WTC11 (cell line): ENCODE results near the gene PLP2. TPM values are rescaled to one million over a fixed set of nuclear protein-coding genes. Genes with fewer than 3 reads are reported as not detected.
A peak's percentile ranks its signal among the peaks of the same experiment; 100 is the strongest.

Experiments
- ATAC-seq: fragments of 200-7000 bp; cut with Tn5 transposase; 2 replicates; pipeline ENCODE4 v1.10.0; 2021; ENCODE audit warnings: mild to moderate bottlenecking, moderate library complexity
- CTCF ChIA-PET: fragments of 300-600 bp; sonication (Branson Sonifier 250); formaldehyde crosslinking; loops from one replicate; lab custom pipeline; 2021; ENCODE audit warnings: antibody characterized with exemption; lab: Charles Lee
- POLR2A ChIA-PET: fragments of 350-600 bp; sonication (Branson Sonifier 250); formaldehyde crosslinking; loops from one replicate; lab custom pipeline; 2021; ENCODE audit warnings: antibody characterized with exemption; lab: Charles Lee
- DNase-seq: peaks from one replicate; pipeline ENCODE4 v3.0.0; 2021; ENCODE audit warnings: low spot score
- H3K27ac Mint-ChIP-seq: 2 replicates; pipeline ENCODE4 v1.8.0; 2021; ENCODE audit warnings: mixed read lengths
- H3K27me3 Mint-ChIP-seq: 2 replicates; pipeline ENCODE4 v1.8.0; 2021; ENCODE audit warnings: low read depth, mild to moderate bottlenecking, moderate library complexity, mixed read lengths
- H3K36me3 Mint-ChIP-seq: 2 replicates; pipeline ENCODE4 v1.8.0; 2021; ENCODE audit warnings: mixed read lengths
- H3K4me1 Mint-ChIP-seq: 2 replicates; pipeline ENCODE4 v1.8.0; 2022; ENCODE audit warnings: mixed read lengths
- H3K4me3 Mint-ChIP-seq: 2 replicates; pipeline ENCODE4 v1.8.0; 2021; ENCODE audit warnings: mild to moderate bottlenecking, moderate library complexity, mixed read lengths
- H3K9me3 Mint-ChIP-seq: 2 replicates; pipeline ENCODE4 v1.8.0; 2021; ENCODE audit warnings: mixed read lengths
- CDX4 ChIP-seq: fragments of 250-450 bp; sonication (Bioruptor Pico); IDR thresholded peaks from 2 replicates; pipeline ENCODE4 v1.9.0; 2021; ENCODE audit warnings: moderate library complexity, mild to moderate bottlenecking, inconsistent platforms, borderline replicate concordance
- EMX1 ChIP-seq: fragments of 250-450 bp; sonication (Bioruptor Pico); IDR thresholded peaks from 2 replicates; pipeline ENCODE4 v1.8.0; 2021; ENCODE audit warnings: mild to moderate bottlenecking
- ETV6 ChIP-seq: sonication (generic); formaldehyde crosslinking; IDR thresholded peaks from 2 replicates; pipeline ENCODE4 v1.8.1; 2022; ENCODE audit warnings: mild to moderate bottlenecking, missing genetic modification reagents
- GRHL2 ChIP-seq: fragments of 250-450 bp; sonication (Bioruptor Pico); IDR thresholded peaks from 2 replicates; pipeline ENCODE4 v1.8.0; 2022; ENCODE audit warnings: mild to moderate bottlenecking, moderate library complexity; ENCODE audit not compliant: insufficient replicate concordance, severe bottlenecking
- IRF2 ChIP-seq: sonication (generic); formaldehyde crosslinking; IDR thresholded peaks from 2 replicates; pipeline ENCODE4 v1.8.0; 2022; ENCODE audit warnings: low read depth, missing genetic modification reagents, borderline replicate concordance
- JAZF1 ChIP-seq: fragments of 250-450 bp; sonication (Bioruptor Pico); IDR thresholded peaks from 2 replicates; pipeline ENCODE4 v1.9.0; 2021; ENCODE audit warnings: moderate library complexity, mild to moderate bottlenecking, inconsistent platforms
- MLX ChIP-seq: sonication (generic); formaldehyde crosslinking; IDR thresholded peaks from 2 replicates; pipeline ENCODE4 v1.8.1; 2023; ENCODE audit warnings: mild to moderate bottlenecking, missing genetic modification reagents, moderate library complexity
- MXD4 ChIP-seq: fragments of 250-450 bp; sonication (Bioruptor Pico); IDR thresholded peaks from 2 replicates; pipeline ENCODE4 v1.8.0; 2021; ENCODE audit warnings: mild to moderate bottlenecking, moderate library complexity, borderline replicate concordance
- MYBL2 ChIP-seq: sonication (generic); formaldehyde crosslinking; IDR thresholded peaks from 2 replicates; pipeline ENCODE4 v1.8.1; 2023; ENCODE audit warnings: mild to moderate bottlenecking, moderate library complexity, missing genetic modification reagents
- NFATC4 ChIP-seq: fragments of 250-450 bp; sonication (Bioruptor Pico); IDR thresholded peaks from 2 replicates; pipeline ENCODE4 v1.9.0; 2021; ENCODE audit warnings: mild to moderate bottlenecking
- NR2C2 ChIP-seq: sonication (generic); formaldehyde crosslinking; IDR thresholded peaks from 2 replicates; pipeline ENCODE4 v1.8.0; 2022; ENCODE audit warnings: mild to moderate bottlenecking, missing genetic modification reagents
- NR3C1 ChIP-seq: sonication (generic); formaldehyde crosslinking; conservative IDR thresholded peaks from 2 replicates; pipeline ENCODE4 v1.8.1; 2023; ENCODE audit warnings: low read depth, mild to moderate bottlenecking, missing genetic modification reagents
- RELA ChIP-seq: sonication (generic); formaldehyde crosslinking; IDR thresholded peaks from 2 replicates; pipeline ENCODE4 v1.8.1; 2022; ENCODE audit warnings: missing genetic modification reagents, mild to moderate bottlenecking, borderline replicate concordance
- SMAD3 ChIP-seq: sonication (generic); formaldehyde crosslinking; IDR thresholded peaks from 2 replicates; pipeline ENCODE4 v1.8.0; 2022; ENCODE audit warnings: missing genetic modification reagents, mild to moderate bottlenecking, borderline replicate concordance
- SP1 ChIP-seq: sonication (generic); formaldehyde crosslinking; conservative IDR thresholded peaks from 2 replicates; pipeline ENCODE4 v1.8.1; 2022; ENCODE audit warnings: missing genetic modification reagents
- STAT6 ChIP-seq: sonication (generic); formaldehyde crosslinking; conservative IDR thresholded peaks from 2 replicates; pipeline ENCODE4 v1.8.1; 2023; ENCODE audit warnings: mild to moderate bottlenecking, low read depth, missing genetic modification reagents, moderate library complexity
- TCF7 ChIP-seq: sonication (generic); formaldehyde crosslinking; IDR thresholded peaks from 2 replicates; pipeline ENCODE4 v1.8.0; 2022; ENCODE audit warnings: mild to moderate bottlenecking, low read depth, missing genetic modification reagents, moderate library complexity
- USF2 ChIP-seq: sonication (generic); formaldehyde crosslinking; IDR thresholded peaks from 2 replicates; pipeline ENCODE4 v1.8.1; 2023; ENCODE audit warnings: mild to moderate bottlenecking, missing genetic modification reagents, moderate library complexity
- ZNF396 ChIP-seq: fragments of 250-450 bp; sonication (Bioruptor Pico); IDR thresholded peaks from 2 replicates; pipeline ENCODE4 v1.8.0; 2021; ENCODE audit warnings: mild to moderate bottlenecking, moderate library complexity, borderline replicate concordance
- ZNF512 ChIP-seq: sonication (generic); formaldehyde crosslinking; IDR thresholded peaks from 2 replicates; pipeline ENCODE4 v1.8.1; 2022; ENCODE audit warnings: missing genetic modification reagents, borderline replicate concordance
- total RNA-seq: library from RNA; stranded (reverse); gene quantifications from 3 replicates; pipeline ENCODE4 v1.2.3, GENCODE V29; 2021
- TF ChIP-seq, protein P1 (sequence below): sonication (generic); formaldehyde crosslinking; IDR thresholded peaks from 2 replicates; pipeline ENCODE4 v1.8.0; 2022; ENCODE audit warnings: mild to moderate bottlenecking, missing genetic modification reagents
- TF ChIP-seq, protein P2 (sequence below): fragments of 250-450 bp; sonication (Bioruptor Pico); IDR thresholded peaks from 2 replicates; pipeline ENCODE4 v1.8.0; 2021; ENCODE audit warnings: mild to moderate bottlenecking
- TF ChIP-seq, protein P3 (sequence below): fragments of 250-450 bp; sonication (Bioruptor Pico); conservative IDR thresholded peaks from 2 replicates; pipeline ENCODE4 v1.9.0; 2021; ENCODE audit warnings: mild to moderate bottlenecking

PLP2 gene
- total RNA-seq, 1 experiment from 2014 or later, result 12.4 TPM

DNA sequence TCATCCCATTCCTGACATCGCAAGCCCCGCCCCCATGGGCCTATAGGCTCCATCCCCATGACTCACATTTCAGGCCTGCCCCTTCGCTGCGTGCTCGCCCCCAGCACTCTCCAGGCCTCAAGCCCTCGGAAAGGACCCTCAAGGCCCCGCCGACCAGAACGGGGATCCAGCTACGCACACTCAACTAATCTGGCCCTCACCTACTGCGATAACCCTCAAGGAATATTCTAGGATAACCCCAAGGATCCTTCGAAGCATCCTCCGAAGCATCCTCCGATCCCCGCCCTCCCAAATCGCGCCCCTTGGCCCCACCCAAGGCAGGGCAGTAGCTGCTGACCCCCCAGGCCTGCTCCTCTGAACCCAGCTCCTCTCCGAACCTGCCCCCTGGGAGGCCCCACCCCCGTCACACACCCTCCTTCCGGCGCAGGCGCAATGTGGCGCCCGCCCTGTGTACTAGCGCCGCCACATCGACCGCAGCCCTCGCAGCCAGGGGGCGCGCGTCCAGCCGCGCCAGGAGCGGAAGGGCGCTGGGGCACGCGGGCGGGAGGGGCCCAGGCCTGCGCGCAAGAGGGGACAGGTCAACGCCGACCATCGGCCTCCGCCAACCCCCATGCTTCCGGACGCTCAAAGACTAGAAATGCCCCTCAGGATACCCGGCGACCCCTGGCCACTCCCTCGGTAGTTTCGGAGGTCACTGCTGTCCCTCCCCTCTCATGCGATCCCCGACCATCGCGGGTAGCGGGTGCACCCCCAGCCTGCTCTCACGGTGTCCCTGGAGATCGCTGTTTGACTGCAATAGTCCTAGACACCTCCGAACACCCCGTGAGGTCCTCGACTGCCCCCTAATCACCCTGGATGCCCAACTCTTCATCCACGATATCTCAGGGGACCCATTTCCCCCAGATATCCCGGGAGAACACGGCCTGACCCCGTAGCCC is 15.5 kb upstream of the PLP2 start:
- Mint-ChIP-seq H3K9me3 (no peaks in the 10 kb centered on the region), H3K36me3 (no peaks in the 10 kb centered on the region), H3K4me1 (peaks cover 9% of the 10 kb centered on the region), H3K4me3 (peak overlapping the region; percentile 80), H3K27ac (peak overlapping the region; percentile 94), H3K27me3 (peaks cover 39% of the 10 kb centered on the region)
- peak; percentile 90 for ATAC-seq
- peak; percentile 82 for DNase-seq
- POLR2A ChIA-PET, result interaction anchor here (1.2 to 1.8 kb wide), 2 partner anchors 17 to 35 kb away, joined by 4 read pairs; no protein-coding TSS in a partner anchor
- CTCF ChIA-PET, result interaction anchor here (0.6 to 2.1 kb wide), 21 partner anchors 7 to 766 kb away, joined by 3 to 29 read pairs (median 5); partner anchors contain the start of genes CLCN5 and KCND1
- no peak for TF ChIP-seq RELA (CRISPR knock-in tag)
- TF ChIP-seq MXD4 (CRISPR knock-in tag), result no peak
- no peak for TF ChIP-seq CDX4 (CRISPR knock-in tag)
- no peak for TF ChIP-seq NFATC4
- TF ChIP-seq JAZF1 (CRISPR knock-in tag), result no peak
- TF ChIP-seq MLX (CRISPR knock-in tag), result no peak
- TF ChIP-seq NR2C2 (CRISPR knock-in tag), result no peak
- TF ChIP-seq, protein P1, sequence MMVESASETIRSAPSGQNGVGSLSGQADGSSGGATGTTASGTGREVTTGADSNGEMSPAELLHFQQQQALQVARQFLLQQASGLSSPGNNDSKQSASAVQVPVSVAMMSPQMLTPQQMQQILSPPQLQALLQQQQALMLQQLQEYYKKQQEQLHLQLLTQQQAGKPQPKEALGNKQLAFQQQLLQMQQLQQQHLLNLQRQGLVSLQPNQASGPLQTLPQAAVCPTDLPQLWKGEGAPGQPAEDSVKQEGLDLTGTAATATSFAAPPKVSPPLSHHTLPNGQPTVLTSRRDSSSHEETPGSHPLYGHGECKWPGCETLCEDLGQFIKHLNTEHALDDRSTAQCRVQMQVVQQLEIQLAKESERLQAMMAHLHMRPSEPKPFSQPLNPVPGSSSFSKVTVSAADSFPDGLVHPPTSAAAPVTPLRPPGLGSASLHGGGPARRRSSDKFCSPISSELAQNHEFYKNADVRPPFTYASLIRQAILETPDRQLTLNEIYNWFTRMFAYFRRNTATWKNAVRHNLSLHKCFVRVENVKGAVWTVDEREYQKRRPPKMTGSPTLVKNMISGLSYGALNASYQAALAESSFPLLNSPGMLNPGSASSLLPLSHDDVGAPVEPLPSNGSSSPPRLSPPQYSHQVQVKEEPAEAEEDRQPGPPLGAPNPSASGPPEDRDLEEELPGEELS (CRISPR knock-in tag), result no peak
- no peak for TF ChIP-seq TCF7 (CRISPR knock-in tag)
- no peak for TF ChIP-seq SMAD3
- TF ChIP-seq STAT6 (CRISPR knock-in tag), result no peak
- TF ChIP-seq EMX1 (CRISPR knock-in tag), result no peak
- TF ChIP-seq ZNF396 (CRISPR knock-in tag), result no peak
- no peak for TF ChIP-seq NR3C1
- TF ChIP-seq SP1 (CRISPR knock-in tag), result no peak; the same call in 1 of the 2 replicates
- TF ChIP-seq, protein P2, sequence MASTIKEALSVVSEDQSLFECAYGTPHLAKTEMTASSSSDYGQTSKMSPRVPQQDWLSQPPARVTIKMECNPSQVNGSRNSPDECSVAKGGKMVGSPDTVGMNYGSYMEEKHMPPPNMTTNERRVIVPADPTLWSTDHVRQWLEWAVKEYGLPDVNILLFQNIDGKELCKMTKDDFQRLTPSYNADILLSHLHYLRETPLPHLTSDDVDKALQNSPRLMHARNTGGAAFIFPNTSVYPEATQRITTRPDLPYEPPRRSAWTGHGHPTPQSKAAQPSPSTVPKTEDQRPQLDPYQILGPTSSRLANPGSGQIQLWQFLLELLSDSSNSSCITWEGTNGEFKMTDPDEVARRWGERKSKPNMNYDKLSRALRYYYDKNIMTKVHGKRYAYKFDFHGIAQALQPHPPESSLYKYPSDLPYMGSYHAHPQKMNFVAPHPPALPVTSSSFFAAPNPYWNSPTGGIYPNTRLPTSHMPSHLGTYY (CRISPR knock-in tag), result no peak
- TF ChIP-seq GRHL2 (CRISPR knock-in tag), result no peak
- TF ChIP-seq IRF2, result no peak
- TF ChIP-seq, protein P3, sequence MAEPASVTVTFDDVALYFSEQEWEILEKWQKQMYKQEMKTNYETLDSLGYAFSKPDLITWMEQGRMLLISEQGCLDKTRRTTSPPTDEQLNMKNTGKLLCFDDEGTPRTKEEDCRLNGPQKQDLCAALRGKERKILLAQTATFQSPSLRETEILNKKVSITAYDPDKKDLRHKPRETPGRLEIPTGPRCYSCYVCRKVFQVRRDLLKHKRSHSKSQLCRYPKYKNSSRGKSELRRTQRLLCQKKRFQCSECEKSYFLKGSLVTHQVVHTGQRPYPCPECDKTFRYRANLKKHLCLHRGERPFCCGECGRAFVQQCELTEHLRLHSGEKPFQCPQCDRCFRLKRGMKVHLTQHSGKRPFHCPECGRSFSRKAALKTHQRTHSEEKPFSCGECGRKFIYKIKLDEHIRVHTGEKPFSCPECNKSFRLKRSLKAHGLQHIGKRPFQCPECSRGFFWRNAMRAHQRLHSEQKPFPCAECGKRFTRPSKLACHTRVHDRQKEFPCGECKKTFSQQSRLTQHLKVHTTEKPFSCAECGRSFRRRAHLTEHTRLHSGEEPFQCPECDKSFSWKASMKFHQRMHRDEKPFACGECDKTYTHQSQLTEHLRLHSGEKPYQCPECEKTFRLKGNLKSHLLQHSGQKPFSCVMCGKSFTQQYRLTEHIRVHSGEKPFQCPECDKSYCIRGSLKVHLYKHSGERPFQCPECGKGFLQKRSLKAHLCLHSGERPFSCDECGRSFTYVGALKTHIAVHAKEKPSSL, result no peak
- no peak for TF ChIP-seq ETV6
- TF ChIP-seq ZNF512 (CRISPR knock-in tag), result no peak
- no peak for TF ChIP-seq USF2 (CRISPR knock-in tag)
- TF ChIP-seq MYBL2 (CRISPR knock-in tag), result peak; percentile 36; the same call in 1 of the 2 replicates
